GM19452 (cell line): Measurements from ENCODE around the gene COA7.
A peak's percentile ranks its signal among the peaks of the same experiment; 100 is the strongest.
"Not testable (repeated sequence)": the region's sequence is repeated elsewhere in the genome, so short reads cannot be mapped to it uniquely, and the experiment has no call there.

Experiments
- ATAC-seq: cut with Tn5 transposase; IDR thresholded peaks from one replicate; pipeline ENCODE4 v1.9.1; 2021; ENCODE audit not compliant: unreplicated experiment

Gene COA7

DNA sequence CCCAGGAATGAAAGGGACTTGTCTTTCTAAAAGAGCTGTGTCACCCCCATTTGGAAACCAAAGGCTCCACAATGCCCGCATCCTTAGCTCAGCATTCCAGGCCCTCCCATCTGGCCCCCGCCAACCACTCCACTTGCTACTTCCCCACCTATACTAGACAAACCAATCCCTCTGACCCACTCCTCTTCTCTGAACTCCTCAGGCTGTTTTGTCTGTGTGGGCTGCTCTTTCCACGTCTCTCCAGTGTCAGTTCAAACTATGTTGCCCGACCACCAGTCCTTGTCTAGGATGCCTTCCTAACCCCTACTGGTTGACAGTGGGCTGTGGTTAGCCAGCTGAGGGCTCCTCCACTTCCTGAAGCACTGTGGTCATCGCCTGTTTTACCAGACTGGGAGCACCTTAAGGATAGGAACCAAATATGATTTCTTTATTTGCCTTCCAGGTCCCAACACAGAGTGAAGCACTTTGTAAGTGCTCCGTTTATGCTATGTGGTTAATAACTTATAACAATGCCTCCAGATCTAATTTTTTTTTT, 8.1 kb upstream of the COA7 start:
- ATAC-seq: no peak

DNA sequence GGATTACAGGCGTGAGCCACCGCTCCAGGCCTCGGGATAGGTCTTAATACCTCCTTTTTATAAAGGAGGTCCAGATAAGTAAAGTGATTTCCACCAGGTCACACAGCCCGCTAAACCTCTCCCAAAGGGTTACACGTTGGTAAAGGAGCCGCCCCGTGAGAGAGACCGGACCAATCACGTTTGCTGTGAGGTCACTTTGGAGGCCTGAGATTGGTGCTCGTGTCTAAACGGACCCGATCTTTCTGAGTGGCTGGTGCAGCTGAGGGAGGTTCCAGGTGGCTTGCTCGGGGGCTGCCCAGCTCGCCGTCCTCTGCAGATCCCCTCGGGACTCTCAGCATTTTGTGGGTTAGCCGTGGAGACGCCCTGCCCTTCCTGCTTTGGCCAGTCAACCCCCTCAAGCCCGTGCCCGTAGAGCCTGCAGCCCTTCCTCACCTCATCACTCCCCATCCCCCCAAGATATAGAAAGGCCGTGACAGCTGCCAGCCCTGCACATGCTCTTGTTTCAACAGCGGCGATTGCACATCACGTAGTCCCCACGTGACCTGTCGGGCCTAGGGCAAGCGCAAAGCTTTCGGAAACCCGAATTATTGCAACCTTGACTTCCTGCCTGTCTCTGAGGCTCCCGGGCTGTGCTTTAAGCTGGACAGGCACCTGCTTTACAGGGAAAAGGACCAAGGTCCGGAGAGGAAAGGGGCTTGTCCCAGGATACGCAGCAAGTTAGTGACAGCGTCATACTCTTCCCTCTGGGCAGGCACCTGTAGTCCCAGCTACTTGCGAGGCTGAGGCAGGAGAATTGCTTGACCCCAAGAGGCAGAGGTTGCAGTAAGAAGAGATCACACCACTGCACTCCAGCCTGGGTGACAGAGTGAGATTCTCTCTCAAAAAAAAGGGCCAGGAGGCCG, 5.0 kb upstream of the COA7 start:
- peak; percentile 84 for ATAC-seq

DNA sequence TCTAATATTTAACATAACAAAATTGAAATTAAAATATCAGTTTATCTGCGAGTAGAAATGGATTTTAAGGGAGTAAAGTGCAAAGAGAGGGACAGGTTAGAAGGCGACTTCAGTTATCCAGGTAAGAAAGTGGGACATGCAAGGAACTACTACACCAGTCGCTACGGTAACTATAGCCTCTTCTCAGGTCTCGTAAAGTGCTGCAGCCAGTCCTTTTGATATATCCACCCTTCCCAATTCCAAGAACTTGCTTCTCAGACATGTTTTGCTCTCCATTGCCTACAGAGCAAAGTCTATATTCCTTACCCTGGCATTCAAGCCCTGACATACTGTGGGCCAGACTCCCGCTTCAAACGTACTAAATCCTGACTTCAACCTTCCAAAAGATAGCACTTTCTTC, 2.5 kb downstream of the COA7 start:
- no peak for ATAC-seq

DNA sequence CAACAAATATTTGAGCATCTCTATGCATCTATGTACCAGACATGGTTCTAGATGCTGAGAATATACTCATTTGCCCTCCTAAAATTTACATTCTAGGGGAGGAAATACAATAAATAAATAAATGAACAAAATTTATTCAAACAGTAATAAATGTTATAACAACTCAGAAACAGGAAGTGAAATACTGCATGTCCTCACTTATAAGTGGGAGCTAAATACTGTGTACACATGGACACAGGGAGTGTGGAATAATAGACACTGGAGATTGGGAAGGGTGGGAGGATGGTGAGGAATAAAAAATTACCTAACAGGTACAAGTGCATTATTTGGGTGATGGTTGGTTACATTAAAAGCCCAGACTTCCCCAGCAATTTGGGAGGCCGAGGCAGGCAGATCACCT, 4.3 kb downstream of the COA7 start:
- no peak for ATAC-seq

DNA sequence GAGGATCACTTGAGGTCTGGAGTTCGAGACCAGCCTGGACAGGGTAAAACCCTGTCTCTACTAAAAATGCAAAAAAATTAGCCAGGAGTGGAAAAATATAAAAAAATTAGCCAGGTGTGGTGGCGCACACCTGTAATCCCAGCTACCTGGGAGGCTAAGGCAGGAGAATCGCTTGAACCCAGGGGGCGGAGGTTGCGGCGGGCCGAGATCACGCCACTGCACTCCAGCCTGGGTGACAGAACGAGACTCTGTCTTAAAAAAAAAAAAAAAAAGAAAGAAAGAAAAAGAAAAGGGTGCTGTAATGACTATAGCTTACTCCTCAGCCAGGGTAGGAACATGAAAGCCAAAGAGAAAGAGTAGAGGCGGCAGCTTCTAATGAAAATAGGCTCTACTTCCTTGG, 4.8 kb downstream of the COA7 start:
- not testable (repeated sequence) for ATAC-seq

DNA sequence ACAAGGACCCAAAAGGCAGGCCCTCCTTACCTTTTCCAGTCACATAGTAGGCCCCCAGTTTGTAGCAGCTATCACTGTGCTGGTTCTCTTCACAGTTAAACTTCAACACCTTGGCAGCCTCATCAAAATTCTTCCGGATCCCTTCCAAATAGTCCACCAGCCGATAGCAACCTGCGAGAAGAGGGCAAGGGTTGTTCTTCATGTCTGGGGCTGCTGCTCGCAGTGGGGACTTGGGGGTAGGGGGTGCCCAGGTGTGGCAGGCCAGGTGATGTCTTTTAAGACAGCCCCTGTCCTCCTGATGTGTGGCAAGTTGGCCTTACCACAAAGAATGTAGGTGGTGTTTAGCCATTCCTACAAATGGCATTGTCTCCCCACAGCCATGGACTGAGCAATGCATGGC, 5.5 kb downstream of the COA7 start:
- no peak for ATAC-seq

DNA sequence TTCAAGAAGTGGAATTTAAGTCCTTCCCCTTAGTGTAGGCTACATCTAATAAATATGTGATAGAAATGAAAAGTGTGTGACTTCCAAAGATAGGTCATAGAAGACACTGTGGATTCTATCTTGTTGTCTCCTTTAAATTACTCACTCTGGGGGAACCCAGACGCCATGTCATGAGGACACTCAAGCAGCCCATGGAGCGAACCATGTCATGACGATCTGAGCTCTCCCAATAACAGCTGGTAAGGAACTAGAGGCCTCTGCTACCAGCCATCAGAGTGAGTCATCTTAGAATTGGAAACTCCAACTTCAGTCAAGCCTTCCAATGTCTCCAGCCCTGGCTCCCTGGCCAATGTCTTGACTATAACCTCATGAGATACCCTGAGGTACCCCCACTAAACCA, 6.3 kb downstream of the COA7 start:
- ATAC-seq: no peak

DNA sequence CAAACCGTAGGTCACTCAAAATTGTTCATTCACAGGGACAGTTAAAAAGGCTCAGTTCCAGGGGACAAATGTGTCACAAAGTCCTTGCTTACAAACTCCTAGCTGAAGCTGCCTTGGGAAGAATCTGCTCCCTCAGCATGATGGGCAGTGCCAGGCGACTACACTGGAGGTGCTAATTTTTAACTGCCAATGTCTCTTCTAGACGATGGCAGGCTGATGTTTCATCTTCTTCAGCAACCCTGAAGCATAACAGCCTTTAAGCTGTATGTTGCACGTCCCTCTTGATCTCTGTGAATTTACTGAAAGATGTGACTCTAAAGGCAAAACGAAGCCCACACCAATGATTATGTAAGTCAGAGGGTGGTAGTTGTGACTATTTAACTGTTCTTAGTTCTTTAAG, 11.3 kb downstream of the COA7 start:
- ATAC-seq: no peak

DNA sequence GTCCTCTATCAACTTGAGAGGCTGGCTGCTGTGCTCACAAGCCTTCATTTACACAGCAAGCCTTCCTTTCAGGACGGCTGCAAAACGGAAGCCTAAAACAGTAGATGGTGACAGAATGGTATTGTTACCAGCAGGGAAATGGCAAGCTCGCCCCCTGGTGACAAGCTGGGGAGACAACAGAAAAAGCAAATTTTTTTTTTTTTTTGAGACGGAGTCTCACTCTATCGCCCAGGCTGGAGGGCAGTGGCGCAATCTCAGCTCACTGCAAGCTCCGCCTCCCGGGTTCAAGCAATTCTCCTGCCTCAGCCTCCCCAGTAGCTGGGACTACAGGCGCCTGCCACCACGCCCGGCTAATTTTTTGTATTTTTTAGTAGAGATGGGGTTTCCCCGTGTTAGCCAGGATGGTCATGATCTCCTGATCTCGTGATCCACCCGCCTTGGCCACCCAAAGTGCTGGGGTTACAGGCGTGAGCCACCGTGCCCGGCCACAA, 11.8 kb downstream of the COA7 start:
- ATAC-seq: peak; percentile 66

DNA sequence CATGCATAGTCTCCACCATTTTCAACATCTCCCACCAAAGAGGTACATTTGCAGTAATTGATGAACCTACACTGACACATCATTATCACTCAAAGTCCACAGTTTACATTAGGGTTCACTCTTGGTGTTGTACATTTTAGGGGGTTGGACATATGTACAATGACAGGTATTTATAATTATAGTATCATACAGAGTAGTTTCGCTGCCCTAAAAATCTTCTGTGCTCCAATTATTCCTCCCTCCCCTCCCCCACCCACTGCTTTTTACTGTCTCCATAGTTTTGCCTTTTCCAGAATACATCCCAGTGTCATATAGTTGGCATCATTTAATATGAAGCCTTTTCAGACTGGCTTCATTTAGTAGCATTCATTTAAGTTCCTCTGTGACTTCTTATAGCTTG, 13.6 kb downstream of the COA7 start:
- ATAC-seq: no peak

DNA sequence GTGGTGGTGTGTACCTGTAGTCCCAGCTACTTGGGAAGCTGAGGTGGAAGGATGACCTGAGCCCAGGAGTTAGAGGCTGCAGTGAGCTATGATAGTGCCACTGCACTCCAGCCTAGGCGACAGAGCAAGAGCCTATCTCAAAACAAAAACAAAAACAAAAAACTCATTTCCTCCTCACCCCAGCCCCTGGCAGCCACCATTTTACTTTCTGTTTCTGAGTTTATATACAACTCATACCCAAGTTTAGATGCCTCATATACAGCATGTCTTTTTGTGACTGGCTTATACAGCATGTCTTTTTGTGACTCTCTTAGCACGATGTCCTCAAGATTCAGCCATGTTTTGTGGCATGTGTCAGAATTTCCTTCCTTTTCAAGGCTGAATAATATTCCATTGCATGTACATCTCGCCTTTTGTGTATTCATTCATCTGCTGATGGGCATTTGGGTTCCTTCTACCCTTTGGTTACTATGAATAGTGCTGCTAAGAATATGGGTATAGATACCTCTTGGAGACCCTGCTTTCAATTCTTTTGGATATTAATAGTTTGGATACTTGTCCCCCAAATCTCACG, 14.7 kb downstream of the COA7 start:
- no peak for ATAC-seq

DNA sequence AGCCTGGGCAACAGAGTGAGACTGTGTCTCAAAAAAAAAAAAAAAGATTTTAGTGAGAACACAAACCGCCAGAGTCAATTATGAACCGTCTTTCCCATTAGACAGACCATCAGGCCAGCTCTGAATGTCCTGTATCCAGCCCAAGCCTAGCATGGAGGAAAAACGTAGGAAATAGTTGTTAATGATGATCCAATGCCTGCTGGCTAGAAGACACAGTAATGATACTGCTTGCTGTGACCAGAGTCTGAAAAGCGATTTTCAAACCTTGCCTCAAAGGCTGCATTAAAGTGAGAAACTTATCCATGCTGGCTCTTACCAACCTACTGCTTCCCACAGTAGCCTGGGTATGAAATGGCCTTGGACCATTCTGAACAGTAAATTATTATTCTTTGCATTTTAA, 17.0 kb downstream of the COA7 start:
- no peak for ATAC-seq

DNA sequence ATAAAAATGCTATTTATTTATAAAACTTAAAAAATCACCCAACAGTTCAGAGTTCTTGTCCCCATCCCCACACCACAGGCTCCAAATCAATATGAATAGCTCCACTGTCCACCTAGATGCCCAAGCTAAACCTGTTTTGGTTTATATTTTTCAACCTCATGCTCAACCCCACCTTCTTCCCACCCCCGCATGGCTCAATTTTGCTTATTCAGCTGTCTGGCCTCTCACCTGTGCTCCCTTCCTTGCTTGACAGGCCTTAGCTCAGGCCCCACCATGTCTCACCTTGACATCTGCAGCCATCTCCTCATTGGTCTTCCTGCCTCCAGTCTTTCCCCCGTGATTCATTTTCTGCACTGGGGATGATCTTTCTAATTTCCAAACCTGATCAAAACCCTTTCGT, 17.8 kb downstream of the COA7 start:
- ATAC-seq: no peak

DNA sequence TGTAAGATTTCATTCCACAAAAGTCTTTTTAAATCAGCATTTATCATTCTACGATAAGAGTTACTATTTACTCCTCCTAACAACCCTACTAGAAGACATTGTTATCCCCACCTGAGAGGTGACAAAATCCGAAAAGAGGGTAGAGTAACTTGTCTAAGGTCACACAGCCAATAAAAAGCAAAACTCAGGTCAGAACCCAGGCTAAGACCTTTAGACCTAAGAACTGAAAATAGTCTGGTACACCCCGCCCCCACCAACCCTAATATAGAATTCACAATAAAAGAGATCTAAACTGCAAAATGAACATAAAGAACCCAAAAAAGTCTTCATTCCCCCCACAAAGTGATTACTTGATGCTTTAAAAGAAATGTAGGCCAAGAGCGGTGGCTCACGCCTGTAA, 18.6 kb downstream of the COA7 start:
- no peak for ATAC-seq

DNA sequence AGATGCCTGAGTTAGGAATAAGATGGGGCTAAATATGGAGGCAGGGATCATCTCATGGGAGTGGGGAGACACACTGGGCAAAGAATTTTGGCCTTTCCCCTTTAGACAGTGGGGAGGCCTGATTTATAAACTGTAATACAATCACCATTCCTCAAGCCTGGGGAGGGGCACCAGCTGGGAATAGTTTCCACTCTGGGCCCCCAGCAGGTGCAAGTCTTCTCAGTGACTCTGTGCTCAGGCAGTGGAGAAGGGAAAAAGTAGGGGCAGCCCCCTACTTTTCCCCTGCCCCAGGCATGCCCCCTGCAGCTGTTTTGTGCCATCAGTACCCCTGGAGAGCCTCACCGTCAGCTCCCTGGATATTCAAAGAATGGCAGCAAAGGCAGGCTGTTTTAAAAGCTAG, 19.1 kb downstream of the COA7 start:
- no peak for ATAC-seq

DNA sequence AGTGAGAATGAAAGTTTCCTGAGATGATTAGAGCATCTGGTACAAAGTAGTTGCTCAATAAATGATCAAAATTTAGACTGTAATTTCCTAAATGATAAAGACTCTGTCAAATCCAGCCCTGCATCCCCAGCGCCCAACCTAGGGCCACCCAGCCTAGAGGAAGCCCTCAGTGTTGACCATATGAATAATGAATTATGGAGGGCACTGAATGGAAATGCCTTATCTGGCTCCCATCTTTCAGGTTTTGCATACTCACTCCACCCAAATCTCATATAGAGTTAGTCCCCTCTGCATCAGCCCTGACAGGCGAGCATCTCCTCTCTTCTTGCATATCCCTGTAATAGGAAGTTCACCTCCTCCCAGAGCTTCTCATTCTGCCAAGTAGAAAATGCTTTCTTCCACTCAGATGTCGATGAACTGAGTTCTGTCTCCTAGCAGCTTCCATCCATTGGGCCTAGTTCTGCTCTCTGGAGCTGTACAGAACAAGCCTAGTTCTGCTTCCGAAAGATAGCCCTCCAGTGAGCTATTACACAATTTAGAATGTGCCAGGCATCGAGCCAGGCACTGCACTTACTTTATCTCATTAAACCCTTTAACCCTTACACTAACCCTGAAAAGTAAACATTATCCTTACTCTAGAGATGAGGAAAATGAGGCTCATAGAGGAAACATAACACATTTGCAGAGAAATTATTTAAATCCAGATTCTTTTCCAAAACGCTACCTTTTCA, 20.9 kb downstream of the COA7 start:
- no peak for ATAC-seq

DNA sequence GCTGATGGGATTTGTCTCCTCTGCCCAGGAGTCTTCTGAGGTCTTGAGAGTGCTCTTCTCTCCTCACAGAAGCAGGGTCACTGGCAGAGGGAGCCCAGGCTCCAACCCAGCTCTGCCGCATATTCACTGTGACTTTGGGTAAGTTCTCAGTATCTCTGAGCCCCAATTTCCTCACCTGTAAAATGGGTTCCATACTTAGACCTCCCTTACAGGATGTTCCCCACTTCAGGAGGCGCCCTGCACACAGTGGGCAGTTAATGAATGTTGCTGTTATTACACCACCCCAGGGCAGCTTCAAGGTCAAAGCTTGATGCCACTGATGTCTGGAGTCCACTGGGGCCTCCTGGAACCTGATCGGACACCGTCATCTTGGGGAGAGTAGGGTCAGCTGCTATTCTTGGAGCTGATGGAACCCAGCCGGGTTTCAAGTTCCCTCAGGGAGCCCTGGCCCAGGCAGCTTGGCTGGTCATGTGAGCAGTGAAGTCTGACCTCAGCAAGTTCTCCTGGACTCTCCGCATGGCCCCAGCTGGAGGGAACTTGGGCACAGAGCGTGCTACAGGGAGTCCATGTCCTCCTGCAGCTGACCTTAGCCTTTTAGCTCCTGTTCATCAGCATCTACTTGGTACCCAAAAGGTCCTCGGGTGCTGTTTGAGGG, 21.8 kb downstream of the COA7 start:
- no peak for ATAC-seq

DNA sequence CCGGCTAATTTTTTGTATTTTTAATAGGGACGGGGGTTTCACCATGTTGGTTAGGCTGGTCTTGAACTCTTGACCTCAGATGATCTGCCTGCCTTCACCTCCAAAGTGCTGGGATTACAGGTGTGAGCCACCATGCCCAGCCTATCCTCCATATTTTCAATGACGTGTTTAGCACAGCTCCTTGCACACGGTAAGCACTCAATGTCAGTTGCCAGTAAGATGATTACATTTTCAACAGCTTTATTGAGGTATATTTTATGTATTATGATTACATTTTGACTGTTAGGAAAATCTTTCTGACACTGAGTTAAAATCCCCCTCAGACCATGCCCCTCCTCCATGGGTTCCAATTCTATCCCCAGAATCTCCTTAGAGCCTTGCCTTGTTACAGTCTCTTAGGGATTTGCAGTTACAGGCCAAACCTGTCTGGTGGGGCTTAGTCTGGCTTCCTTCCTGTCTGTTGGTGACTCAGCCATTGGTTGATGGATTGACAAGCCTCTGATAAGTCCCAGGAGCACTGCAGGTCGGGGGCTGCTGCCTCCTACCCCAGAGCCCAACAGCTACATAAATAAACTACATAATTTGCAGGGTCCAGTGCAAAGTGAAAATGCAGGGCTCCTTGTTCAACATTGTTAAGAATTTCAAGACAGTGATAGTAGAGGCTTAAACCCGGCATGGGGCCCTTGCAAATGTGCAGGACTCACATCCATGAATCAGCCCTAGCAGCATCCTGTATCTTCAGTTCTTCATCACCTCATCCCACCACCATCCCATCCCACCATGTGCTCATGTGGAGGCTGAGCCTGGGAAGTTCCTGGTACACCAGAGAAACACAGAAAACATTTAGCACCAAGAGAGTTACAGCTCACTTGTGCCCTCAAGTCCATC, 23.4 kb downstream of the COA7 start:
- no peak for ATAC-seq

DNA sequence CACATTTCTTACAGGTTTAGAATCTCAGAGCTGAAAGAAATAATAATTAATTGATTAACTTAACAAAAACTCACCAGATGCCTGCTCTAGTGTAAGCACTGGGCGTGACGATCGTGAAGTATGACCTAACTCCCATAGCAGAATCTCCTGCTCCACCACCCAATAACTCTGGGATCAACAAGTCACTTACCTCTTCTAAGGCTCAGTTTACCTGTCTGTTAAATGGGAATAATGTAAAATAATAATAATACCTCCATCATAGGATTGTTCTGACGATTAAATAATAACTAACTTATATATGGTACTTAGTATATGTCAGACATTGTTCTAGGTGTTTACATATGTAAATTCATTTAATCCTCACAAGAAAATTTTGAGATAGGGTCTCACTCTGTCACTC, 24.6 kb downstream of the COA7 start:
- ATAC-seq: no peak

DNA sequence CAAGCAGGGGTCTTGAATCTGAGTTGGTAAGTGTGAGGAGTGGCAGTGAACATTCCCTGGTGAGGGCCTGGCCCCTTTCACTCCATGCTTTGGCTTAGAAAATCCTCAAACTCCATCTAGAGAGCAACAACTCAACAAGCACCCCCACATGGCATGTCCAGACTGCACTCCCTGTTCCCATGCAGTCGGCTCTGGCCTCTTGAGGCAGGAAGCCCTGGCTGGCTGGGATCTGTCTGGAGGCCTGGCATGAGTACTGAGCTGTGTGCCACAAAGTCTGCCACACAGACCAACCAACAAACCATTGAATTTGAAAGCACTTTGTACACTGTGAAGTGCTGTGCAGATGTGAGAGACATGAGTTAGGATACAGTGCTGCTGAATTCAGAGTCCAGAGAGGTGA, 25.2 kb downstream of the COA7 start:
- no peak for ATAC-seq
